KMS-11 (cell line): ENCODE measurements around the gene DIPK1A.
A peak's percentile ranks its signal among the peaks of the same experiment; 100 is the strongest.

Experiments
- H2AFZ ChIP-seq: fragments of 200-600 bp; sonication (generic); 2 replicates; pipeline ENCODE4 v1.6.1; 2016; ENCODE audit warnings: antibody characterized with exemption, mixed run types, low read depth
- H3K27ac ChIP-seq: fragments of 200-600 bp; sonication (generic); 2 replicates; pipeline ENCODE4 v1.6.1; 2016; ENCODE audit warnings: mild to moderate bottlenecking, mixed run types
- H3K27me3 ChIP-seq: fragments of 200-600 bp; sonication (generic); 2 replicates; pipeline ENCODE4 v1.6.1; 2017; ENCODE audit warnings: mild to moderate bottlenecking, low read depth, mixed run types, moderate library complexity; ENCODE audit not compliant: insufficient read depth
- H3K36me3 ChIP-seq: fragments of 200-600 bp; sonication (generic); 2 replicates; pipeline ENCODE4 v1.6.1; 2017; ENCODE audit warnings: mild to moderate bottlenecking, mixed run types; ENCODE audit not compliant: insufficient read depth
- H3K4me1 ChIP-seq: fragments of 200-600 bp; sonication (generic); 2 replicates; pipeline ENCODE4 v1.6.1; 2016; ENCODE audit warnings: mild to moderate bottlenecking, low read depth, mixed run types; ENCODE audit not compliant: poor library complexity, severe bottlenecking
- H3K4me2 ChIP-seq: fragments of 200-600 bp; sonication (generic); 2 replicates; pipeline ENCODE4 v1.7.0; 2016; ENCODE audit warnings: mild to moderate bottlenecking, mixed run types
- H3K4me3 ChIP-seq: fragments of 200-600 bp; sonication (generic); IDR thresholded peaks from 2 replicates; pipeline ENCODE4 v1.6.1; 2017; ENCODE audit warnings: low read depth, low read length, mixed read lengths; ENCODE audit not compliant: insufficient read depth
- H3K79me2 ChIP-seq: fragments of 200-600 bp; sonication (generic); 2 replicates; pipeline ENCODE4 v1.6.1; 2016; ENCODE audit warnings: low read depth, mixed run types; ENCODE audit not compliant: insufficient read depth
- H3K9ac ChIP-seq: fragments of 200-600 bp; sonication (generic); 2 replicates; pipeline ENCODE4 v1.6.1; 2016; ENCODE audit warnings: mild to moderate bottlenecking, mixed run types
- H4K20me1 ChIP-seq: fragments of 200-600 bp; sonication (generic); 2 replicates; pipeline ENCODE4 v1.6.1; 2016; ENCODE audit warnings: mild to moderate bottlenecking, mixed run types; ENCODE audit not compliant: insufficient read depth
- CTCF ChIP-seq: fragments of 200-600 bp; sonication (generic); conservative IDR thresholded peaks from 2 replicates; pipeline ENCODE4 v1.6.1; 2017; ENCODE audit warnings: low read depth, mild to moderate bottlenecking, antibody characterized with exemption, low read length, moderate library complexity, mixed read lengths

DIPK1A gene

GRCh38 chr1:92879316-92879968, 81.8 kb downstream of the DIPK1A start:
- Histone ChIP-seq H2AFZ (no peak overlapping the region), H3K79me2 (no peaks in the 10 kb centered on the region)

GRCh38 chr1:92877792-92878191, 83.5 kb downstream of the DIPK1A start:
- Histone ChIP-seq H3K4me3 (peak overlapping the region; percentile 72), H3K9ac (peak overlapping the region; percentile 39; the same call in 1 of the 2 replicates), H3K4me1 (peaks cover 40% of the 10 kb centered on the region), H2AFZ (peak overlapping the region; percentile 1; the same call in 1 of the 2 replicates), H3K4me2 (peak overlapping the region; percentile 69), H3K27ac (peak overlapping the region; percentile 68), H3K36me3 (no peaks in the 10 kb centered on the region), H3K27me3 (no peaks in the 10 kb centered on the region), H3K79me2 (no peaks in the 10 kb centered on the region), H4K20me1 (no peaks in the 10 kb centered on the region)
- no peak for TF ChIP-seq CTCF

More at GRCh38 chr1:92879316-92879968, 81.8 kb downstream of the DIPK1A start:
- no peak overlapping the region for H3K4me3 ChIP-seq
- H3K27me3 ChIP-seq, result no peaks in the 10 kb centered on the region
- H4K20me1 ChIP-seq, result no peaks in the 10 kb centered on the region
- peak overlapping the region; percentile 69; the same call in 1 of the 2 replicates for H3K4me2 ChIP-seq
- H3K27ac ChIP-seq, result peak overlapping the region; percentile 68; the same call in 1 of the 2 replicates
- no peaks in the 10 kb centered on the region for H3K36me3 ChIP-seq
- no peak for TF ChIP-seq CTCF
- H3K4me1 ChIP-seq, result peaks cover 40% of the 10 kb centered on the region
- no peak overlapping the region; the same call in 1 of the 2 replicates for H3K9ac ChIP-seq

GRCh38 chr1:92877081-92877711, 84.1 kb downstream of the DIPK1A start:
- Histone ChIP-seq H3K27me3 (no peaks in the 10 kb centered on the region), H4K20me1 (no peaks in the 10 kb centered on the region), H3K27ac (peak overlapping the region; percentile 68), H2AFZ (peak overlapping the region; percentile 1; the same call in 1 of the 2 replicates), H3K36me3 (no peaks in the 10 kb centered on the region), H3K4me1 (peaks cover 40% of the 10 kb centered on the region), H3K9ac (peak overlapping the region; percentile 39; the same call in 1 of the 2 replicates), H3K79me2 (no peaks in the 10 kb centered on the region), H3K4me2 (peak overlapping the region; percentile 69), H3K4me3 (peak overlapping the region; percentile 72)
- no peak for TF ChIP-seq CTCF

GRCh38 chr1:92876351-92876750, 84.9 kb downstream of the DIPK1A start:
- Histone ChIP-seq H3K27me3 (no peaks in the 10 kb centered on the region), H3K4me1 (peaks cover 40% of the 10 kb centered on the region), H3K9ac (no peak overlapping the region), H3K27ac (peak overlapping the region; percentile 68), H3K79me2 (no peaks in the 10 kb centered on the region), H2AFZ (no peak overlapping the region), H3K4me3 (no peak overlapping the region), H3K36me3 (no peaks in the 10 kb centered on the region), H4K20me1 (no peaks in the 10 kb centered on the region), H3K4me2 (peak overlapping the region; percentile 69)
- TF ChIP-seq CTCF, result no peak
